HEK293 (cell line): Measurements from ENCODE around the gene KRABD2.

Experiments
- CTCF ChIA-PET: fragments of 350-600 bp; formaldehyde crosslinking; extraction: SDS; loops from one replicate; lab custom pipeline; 2021; ENCODE audit warnings: antibody characterized with exemption; lab: Yijun Ruan, JAX
- POLR2A ChIA-PET: fragments of 300-600 bp; formaldehyde crosslinking; extraction: SDS; loops from one replicate; lab custom pipeline; 2020; ENCODE audit warnings: antibody characterized with exemption, inconsistent platforms; lab: Yijun Ruan, JAX
- H3K27ac ChIP-seq: fragments of 200-500 bp; sonication (Bioruptor generic); 2 replicates; pipeline ENCODE4 v1.5.1; 2014; ENCODE audit warnings: low read depth, low read length, control low read depth, inconsistent platforms; ENCODE audit errors: extremely low read depth
- H3K36me3 ChIP-seq, 2 experiments: fragments of 200-500 bp in 1 of 2; sonication (Bioruptor generic) in 1 of 2; 1 replicate in 1 of 2; 2 replicates in 1 of 2; pipeline ENCODE4 v1.5.1; 2014 to 2017; ENCODE audit warnings: inconsistent platforms in 2 of 2, low read length in 2 of 2; ENCODE audit not compliant: control insufficient read depth in 2 of 2, insufficient read depth in 1 of 2
- H3K4me1 ChIP-seq: fragments of 200-500 bp; sonication (Bioruptor generic); 2 replicates; pipeline ENCODE4 v1.5.1; 2014; ENCODE audit warnings: mild to moderate bottlenecking, low read length, inconsistent platforms; ENCODE audit not compliant: control insufficient read depth, insufficient read depth
- H3K4me3 ChIP-seq: 2 replicates; pipeline ENCODE4 v1.5.1; 2011; ENCODE audit warnings: low read depth, mild to moderate bottlenecking, control low read depth, low read length, moderate library complexity
- H3K9me3 ChIP-seq: fragments of 200-500 bp; sonication (Bioruptor generic); 2 replicates; pipeline ENCODE4 v1.5.1; 2014; ENCODE audit warnings: low read depth, low read length, inconsistent platforms; ENCODE audit not compliant: control insufficient read depth, insufficient read depth
- CTCF ChIP-seq: fragments of 450-650 bp; formaldehyde crosslinking; IDR thresholded peaks from 2 replicates; pipeline ENCODE4 v1.5.1; 2016; ENCODE audit warnings: missing biosample characterization, missing genetic modification characterization
- IKZF3 ChIP-seq: fragments of 450-650 bp; IDR thresholded peaks from 2 replicates; pipeline ENCODE4 v1.5.0; 2018; ENCODE audit warnings: missing biosample characterization, mild to moderate bottlenecking, missing genetic modification characterization, moderate library complexity
- REPIN1 ChIP-seq: fragments of 450-650 bp; formaldehyde crosslinking; IDR thresholded peaks from 2 replicates; pipeline ENCODE4 v1.5.1; 2017; ENCODE audit warnings: missing biosample characterization, missing genetic modification characterization, low read depth
- TRIM28 ChIP-seq: IDR thresholded peaks from 2 replicates; pipeline ENCODE4 v1.6.1; 2011; ENCODE audit warnings: low read length, control low read depth, borderline replicate concordance
- ZBTB11 ChIP-seq: fragments of 450-650 bp; formaldehyde crosslinking; conservative IDR thresholded peaks from 2 replicates; pipeline ENCODE4 v1.5.1; 2016; ENCODE audit warnings: low read depth, missing biosample characterization, missing genetic modification characterization
- ZBTB6 ChIP-seq: fragments of 450-650 bp; formaldehyde crosslinking; IDR thresholded peaks from 2 replicates; pipeline ENCODE4 v1.5.1; 2017; ENCODE audit warnings: missing biosample characterization, missing genetic modification characterization
- ZNF146 ChIP-seq: fragments of 450-650 bp; formaldehyde crosslinking; IDR thresholded peaks from 2 replicates; pipeline ENCODE4 v1.5.1; 2016; ENCODE audit warnings: missing biosample characterization, missing genetic modification characterization
- ZNF169 ChIP-seq: fragments of 450-650 bp; formaldehyde crosslinking; IDR thresholded peaks from 2 replicates; pipeline ENCODE4 v1.5.1; 2016; ENCODE audit warnings: missing biosample characterization, missing genetic modification characterization
- ZNF18 ChIP-seq: fragments of 450-650 bp; formaldehyde crosslinking; IDR thresholded peaks from 2 replicates; pipeline ENCODE4 v1.5.1; 2016; ENCODE audit warnings: missing biosample characterization, missing genetic modification characterization
- ZNF2 ChIP-seq: fragments of 450-650 bp; formaldehyde crosslinking; IDR thresholded peaks from 2 replicates; pipeline ENCODE4 v1.5.1; 2016; ENCODE audit warnings: missing biosample characterization, missing genetic modification characterization
- ZNF302 ChIP-seq: fragments of 450-650 bp; formaldehyde crosslinking; IDR thresholded peaks from 2 replicates; pipeline ENCODE4 v1.5.1; 2016; ENCODE audit warnings: missing biosample characterization, missing genetic modification characterization, low read depth
- ZNF394 ChIP-seq: fragments of 450-650 bp; formaldehyde crosslinking; IDR thresholded peaks from 2 replicates; pipeline ENCODE4 v1.5.1; 2016; ENCODE audit warnings: missing biosample characterization, missing genetic modification characterization, mild to moderate bottlenecking, moderate library complexity, borderline replicate concordance
- ZNF530 ChIP-seq: fragments of 450-650 bp; formaldehyde crosslinking; IDR thresholded peaks from 2 replicates; pipeline ENCODE4 v1.5.1; 2016; ENCODE audit warnings: low read depth, missing biosample characterization, missing genetic modification characterization
- ZNF600 ChIP-seq: fragments of 450-650 bp; formaldehyde crosslinking; IDR thresholded peaks from 2 replicates; pipeline ENCODE4 v1.5.1; 2016; ENCODE audit warnings: missing biosample characterization, missing genetic modification characterization
- ZNF645 ChIP-seq: fragments of 450-650 bp; formaldehyde crosslinking; IDR thresholded peaks from 2 replicates; pipeline ENCODE4; 2016; ENCODE audit warnings: missing biosample characterization, missing genetic modification characterization
- ZNF654 ChIP-seq: fragments of 450-650 bp; formaldehyde crosslinking; IDR thresholded peaks from 2 replicates; pipeline ENCODE4 v1.5.1; 2016; ENCODE audit warnings: low read depth, missing biosample characterization, missing genetic modification characterization
- ZNF707 ChIP-seq: fragments of 450-650 bp; formaldehyde crosslinking; IDR thresholded peaks from 2 replicates; pipeline ENCODE4 v1.5.1; 2016; ENCODE audit warnings: missing biosample characterization, missing genetic modification characterization
- ZSCAN18 ChIP-seq: fragments of 450-650 bp; formaldehyde crosslinking; IDR thresholded peaks from 2 replicates; pipeline ENCODE4 v1.5.1; 2016; ENCODE audit warnings: missing biosample characterization, missing genetic modification characterization

The KRABD2 gene

GRCh38 chr17:8409966-8410882, 33.7 kb upstream of the KRABD2 start (continued):
- TF ChIP-seq ZNF530 (tag by site-specific recombination) (peak; percentile 64; the same call in 1 of the 2 replicates), ZNF146 (tag by site-specific recombination) (no peak), TRIM28 (peak; percentile 59; the same call in 1 of the 2 replicates), ZBTB11 (tag by site-specific recombination) (peak; percentile 26; the same call in 1 of the 2 replicates), ZNF654 (tag by site-specific recombination) (peak; percentile 91), CTCF (tag by site-specific recombination) (peak; percentile 71), ZNF645 (tag by site-specific recombination) (no peak), ZNF394 (tag by site-specific recombination) (peak; percentile 30; the same call in 1 of the 2 replicates), IKZF3 (tag by site-specific recombination) (peak; percentile 92), REPIN1 (tag by site-specific recombination) (no peak), ZNF600 (peak; percentile 95), ZBTB6 (tag by site-specific recombination) (peak; percentile 80), ZNF2 (0 out of 2 replicates have a peak, but pooled peaks have one; percentile 16)

GRCh38 chr17:8408371-8408770, 31.9 kb upstream of the KRABD2 start:
- POLR2A ChIA-PET: interaction anchor here (2.6 kb wide), 1 partner anchor 28 kb away, joined by 20 read pairs; the partner anchor contains the start of gene NDEL1
- CTCF ChIA-PET: interaction anchor here (0.6 to 2.6 kb wide), 7 partner anchors 12 to 377 kb away, joined by 3 to 28 read pairs (median 3); no protein-coding TSS in a partner anchor
- Histone ChIP-seq H3K9me3 (no peaks in the 10 kb centered on the region), H3K4me3 (no peak overlapping the region), H3K4me1 (no peaks in the 10 kb centered on the region), H3K36me3 (no peaks in the 10 kb centered on the region), H3K27ac (no peak overlapping the region)
- TF ChIP-seq ZSCAN18 (tag by site-specific recombination): no peak
- no peak for TF ChIP-seq ZNF302 (tag by site-specific recombination)
- TF ChIP-seq ZNF18 (tag by site-specific recombination): no peak
- no peak for TF ChIP-seq ZNF169
- TF ChIP-seq ZNF707 (tag by site-specific recombination): no peak
